Measurements from ENCODE around the gene WNT3. TPM values are rescaled to one million over a fixed set of nuclear protein-coding genes. Genes with fewer than 3 reads are reported as not detected.

WNT3 gene
- total RNA-seq (1.9 TPM), polyA plus RNA-seq (ENCODE audit: insufficient read depth in 1 of 8, insufficient read length in 8 of 8, low replicate concordance in 1 of 8) (1 to 10 TPM; 2.1 to 8.9 (median 3.0) TPM)
- long read RNA-seq, donor 1 = 0 reads
- long read RNA-seq, donor 2 = 0 reads
- long read RNA-seq, donor 3 = 0 reads
- long read RNA-seq, donor 4 = 0 reads
- long read RNA-seq, donor 5 = 0 reads
- long read RNA-seq, donor 6 = 0 reads
- long read RNA-seq, donor 7 = 0 reads
- long read RNA-seq, donor 8 = 0 reads
- long read RNA-seq, donor 9 = 0 reads
- long read RNA-seq, donor 10 = 0 reads
- long read RNA-seq, donor 11 = 0 reads

DNA sequence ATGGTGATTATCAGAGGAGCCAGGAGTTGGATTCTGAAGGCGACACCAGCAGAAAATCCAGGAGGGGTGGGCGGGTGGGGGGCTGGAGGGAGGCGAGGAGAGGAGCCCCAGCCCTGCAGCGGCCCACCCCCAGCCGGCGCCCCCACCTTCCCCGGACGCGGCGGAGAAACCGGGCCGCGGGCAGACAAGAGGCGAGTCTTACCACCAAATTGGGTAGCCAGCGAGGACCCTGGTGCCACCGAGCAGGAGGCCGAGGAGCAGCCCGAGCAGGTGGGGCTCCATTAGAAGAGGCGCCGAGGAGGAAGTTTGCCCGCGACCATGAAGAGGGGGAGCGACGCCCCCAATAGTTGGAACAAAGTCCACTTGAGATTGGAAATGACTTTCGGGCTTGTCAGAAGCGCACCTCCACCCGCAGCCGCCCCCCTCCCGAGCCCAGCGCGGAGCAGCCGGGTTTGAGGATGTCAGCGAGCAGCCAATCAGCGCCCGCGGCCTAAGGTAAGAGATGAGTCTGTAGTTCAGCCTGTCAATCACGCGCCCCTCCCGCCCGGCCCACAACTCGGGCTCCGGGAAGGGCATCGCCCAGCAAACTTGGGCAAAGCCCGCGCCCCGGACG lies at the start of gene WNT3:
Gene WNT3 (minus strand): TSS at position 377 of the 613 bp plus-strand sequence. CDS start 95 bp downstream, at position 282.
- under 1% methylated on average over 41 of the region's 47 CpGs for WGBS (ENCODE audit: insufficient coverage)
- H3K36me3 ChIP-seq (ENCODE audit: control insufficient read depth, insufficient read depth, low read length) = no peaks in the 10 kb centered on the region

GRCh38 chr17:46866747-46867146 lies 48.3 kb upstream of the WNT3 start:
- Histone ChIP-seq H3K4me1 (ENCODE audit: control insufficient read depth, insufficient read depth, low read length) (no peaks in the 10 kb centered on the region), H3K9me3 (replicated peaks; ENCODE audit: control insufficient read depth, low read depth, low read length) (no peaks in the 10 kb centered on the region), H3K27me3 (ENCODE audit: control insufficient read depth, insufficient read depth, low read length) (peaks cover 14% of the 10 kb centered on the region), H3K36me3 (ENCODE audit: control insufficient read depth, insufficient read depth, low read length) (no peaks in the 10 kb centered on the region), H3K27ac (ENCODE audit: low read length) (no peak overlapping the region), H3K4me3 (ENCODE audit: low read length) (no peak overlapping the region)
- no peak for DNase-seq

More for the DNA sequence above, at the start of gene WNT3:
- Histone ChIP-seq H3K27me3 (ENCODE audit: control insufficient read depth, insufficient read depth, low read length) (peaks cover 98% of the 10 kb centered on the region), H3K4me3 (ENCODE audit: low read length) (no peak within 1 kb of the TSS), H3K27ac (ENCODE audit: low read length) (no peak within 1 kb of the TSS), H3K4me1 (ENCODE audit: control insufficient read depth, insufficient read depth, low read length) (peaks cover 18% of the 10 kb centered on the region), H3K9me3 (replicated peaks; ENCODE audit: control insufficient read depth, low read depth, low read length) (no peaks in the 10 kb centered on the region)
- no peak for DNase-seq

DNA sequence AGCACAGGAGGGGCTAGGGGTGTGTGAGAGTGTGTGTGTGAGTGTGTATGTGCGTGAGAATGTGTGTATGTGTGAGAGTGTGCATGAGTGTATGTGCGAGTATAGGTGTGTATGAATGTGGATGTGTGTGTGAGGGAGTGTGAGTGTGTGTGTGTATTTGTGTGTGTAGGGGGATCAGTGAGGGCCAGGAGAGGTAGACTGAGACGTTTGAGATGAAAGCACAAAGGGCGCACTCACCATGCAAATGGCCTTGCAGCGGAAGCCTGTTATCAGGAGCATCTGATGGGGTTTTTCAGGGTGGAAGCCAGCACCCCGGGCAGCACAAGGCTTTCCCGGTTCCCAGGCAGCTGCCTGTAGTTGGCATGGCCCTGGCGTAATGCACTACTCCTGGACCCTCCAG lies 47.8 kb upstream of the WNT3 start:
- Histone ChIP-seq H3K27ac (ENCODE audit: low read length) (no peak overlapping the region), H3K36me3 (ENCODE audit: control insufficient read depth, insufficient read depth, low read length) (no peaks in the 10 kb centered on the region), H3K4me3 (ENCODE audit: low read length) (no peak overlapping the region), H3K4me1 (ENCODE audit: control insufficient read depth, insufficient read depth, low read length) (no peaks in the 10 kb centered on the region), H3K27me3 (ENCODE audit: control insufficient read depth, insufficient read depth, low read length) (peaks cover 14% of the 10 kb centered on the region), H3K9me3 (replicated peaks; ENCODE audit: control insufficient read depth, low read depth, low read length) (no peaks in the 10 kb centered on the region)
- WGBS (ENCODE audit: insufficient coverage) = 68% methylated on average over 8 of the region's 8 CpGs
- no peak for DNase-seq

GRCh38 chr17:46865100-46865499 lies 46.6 kb upstream of the WNT3 start:
- no peak for DNase-seq
- WGBS (ENCODE audit: insufficient coverage) = 27% methylated on average over 6 of the region's 8 CpGs
- Histone ChIP-seq H3K4me1 (ENCODE audit: control insufficient read depth, insufficient read depth, low read length) (no peaks in the 10 kb centered on the region), H3K4me3 (ENCODE audit: low read length) (no peak overlapping the region), H3K9me3 (replicated peaks; ENCODE audit: control insufficient read depth, low read depth, low read length) (no peaks in the 10 kb centered on the region), H3K27me3 (ENCODE audit: control insufficient read depth, insufficient read depth, low read length) (peaks cover 14% of the 10 kb centered on the region), H3K36me3 (ENCODE audit: control insufficient read depth, insufficient read depth, low read length) (no peaks in the 10 kb centered on the region), H3K27ac (ENCODE audit: low read length) (no peak overlapping the region)

GRCh38 chr17:46863383-46864121 lies 45.1 kb upstream of the WNT3 start:
- DNase-seq = no peak
- H3K9me3 ChIP-seq (replicated peaks; ENCODE audit: control insufficient read depth, low read depth, low read length) = no peaks in the 10 kb centered on the region
- WGBS (ENCODE audit: insufficient coverage) = 75% methylated on average over 5 of the region's 8 CpGs
- H3K4me1 ChIP-seq (ENCODE audit: control insufficient read depth, insufficient read depth, low read length) = no peaks in the 10 kb centered on the region
- no peak overlapping the region for H3K27ac ChIP-seq (ENCODE audit: low read length)
- H3K36me3 ChIP-seq (ENCODE audit: control insufficient read depth, insufficient read depth, low read length) = no peaks in the 10 kb centered on the region
- peaks cover 14% of the 10 kb centered on the region for H3K27me3 ChIP-seq (ENCODE audit: control insufficient read depth, insufficient read depth, low read length)
- no peak overlapping the region for H3K4me3 ChIP-seq (ENCODE audit: low read length)

DNA sequence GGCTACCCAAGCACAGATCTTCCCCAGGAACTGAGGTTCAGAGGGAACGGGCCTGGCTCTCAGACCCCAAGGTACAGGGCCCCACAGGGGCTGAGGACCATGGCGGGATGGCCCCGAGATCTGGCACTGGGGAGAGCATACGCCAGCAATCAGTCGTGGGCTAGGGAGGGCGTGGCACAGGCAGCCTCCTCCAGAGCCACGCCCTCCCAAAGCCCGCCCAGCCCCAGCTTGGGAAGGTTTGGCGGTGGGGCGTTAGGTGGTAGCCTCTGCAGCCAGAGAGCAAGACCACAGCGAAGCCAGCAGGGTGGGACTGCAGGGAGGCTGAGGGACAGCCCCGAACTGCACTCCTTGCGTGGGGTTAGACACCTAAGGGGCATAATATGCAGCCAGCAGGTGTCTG lies 44.5 kb upstream of the WNT3 start:
- no peaks in the 10 kb centered on the region for H3K36me3 ChIP-seq (ENCODE audit: control insufficient read depth, insufficient read depth, low read length)
- H3K9me3 ChIP-seq (replicated peaks; ENCODE audit: control insufficient read depth, low read depth, low read length) = no peaks in the 10 kb centered on the region
- DNase-seq = no peak
- H3K4me3 ChIP-seq (ENCODE audit: low read length) = no peak overlapping the region
- peaks cover 14% of the 10 kb centered on the region for H3K27me3 ChIP-seq (ENCODE audit: control insufficient read depth, insufficient read depth, low read length)
- WGBS (ENCODE audit: insufficient coverage) = 15% methylated on average over 13 of the region's 13 CpGs
- no peaks in the 10 kb centered on the region for H3K4me1 ChIP-seq (ENCODE audit: control insufficient read depth, insufficient read depth, low read length)
- H3K27ac ChIP-seq (ENCODE audit: low read length) = no peak overlapping the region

DNA sequence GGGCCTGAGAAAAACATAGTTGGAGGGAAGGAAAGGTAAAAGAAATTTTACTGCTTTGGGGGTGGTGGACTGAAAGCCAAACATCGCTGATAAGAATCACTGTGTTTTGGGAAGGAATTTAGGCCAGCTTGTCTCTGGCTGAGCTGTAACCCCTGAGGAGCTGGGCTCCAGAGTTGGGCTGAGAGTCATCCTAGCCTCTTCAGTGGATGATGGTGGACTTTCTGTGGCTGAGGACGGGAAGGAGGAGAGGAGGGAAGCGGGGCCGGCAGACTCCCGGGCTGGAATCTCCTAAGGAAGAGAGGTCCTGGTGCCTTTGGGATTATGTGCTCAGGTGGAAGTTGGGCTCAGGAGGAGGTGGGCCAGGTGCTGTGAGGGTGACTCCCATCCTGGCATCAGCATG lies 41.5 kb upstream of the WNT3 start:
- Histone ChIP-seq H3K9me3 (replicated peaks; ENCODE audit: control insufficient read depth, low read depth, low read length) (no peaks in the 10 kb centered on the region), H3K27ac (ENCODE audit: low read length) (no peak overlapping the region), H3K27me3 (ENCODE audit: control insufficient read depth, insufficient read depth, low read length) (peaks cover 10% of the 10 kb centered on the region), H3K4me1 (ENCODE audit: control insufficient read depth, insufficient read depth, low read length) (no peaks in the 10 kb centered on the region), H3K4me3 (ENCODE audit: low read length) (no peak overlapping the region), H3K36me3 (ENCODE audit: control insufficient read depth, insufficient read depth, low read length) (no peaks in the 10 kb centered on the region)
- WGBS (ENCODE audit: insufficient coverage) = 56% methylated on average over 5 of the region's 5 CpGs
- no peak for DNase-seq

DNA sequence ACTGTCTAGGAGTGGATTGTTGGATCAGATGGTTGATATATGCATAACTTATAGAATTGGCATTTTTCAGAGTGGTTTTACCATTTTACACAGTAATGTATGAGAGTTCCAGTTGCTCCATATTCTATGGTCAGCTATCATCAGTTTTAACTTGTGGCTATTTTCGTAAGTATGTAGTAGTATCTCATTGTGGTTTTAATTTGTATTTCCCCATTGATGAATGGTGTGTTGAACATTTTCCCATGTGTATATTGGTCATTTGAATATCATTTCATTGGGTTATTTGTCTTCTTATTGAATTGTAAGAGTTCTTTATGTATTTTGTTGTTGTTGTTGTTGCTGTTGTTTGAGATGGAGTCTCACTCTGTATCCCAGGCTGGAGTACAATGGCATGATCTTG lies 39.1 kb upstream of the WNT3 start:
- Histone ChIP-seq H3K27me3 (ENCODE audit: control insufficient read depth, insufficient read depth, low read length) (peaks cover 22% of the 10 kb centered on the region), H3K9me3 (replicated peaks; ENCODE audit: control insufficient read depth, low read depth, low read length) (no peaks in the 10 kb centered on the region), H3K4me1 (ENCODE audit: control insufficient read depth, insufficient read depth, low read length) (no peaks in the 10 kb centered on the region), H3K27ac (ENCODE audit: low read length) (no peak overlapping the region), H3K36me3 (ENCODE audit: control insufficient read depth, insufficient read depth, low read length) (no peaks in the 10 kb centered on the region), H3K4me3 (ENCODE audit: low read length) (no peak overlapping the region)
- DNase-seq = no peak
- no CpG with 5 or more reads among the region's 1 CpG for WGBS (ENCODE audit: insufficient coverage)

GRCh38 chr17:46854948-46855347 lies 36.5 kb upstream of the WNT3 start:
- Histone ChIP-seq H3K27me3 (ENCODE audit: control insufficient read depth, insufficient read depth, low read length) (peaks cover 46% of the 10 kb centered on the region), H3K4me3 (ENCODE audit: low read length) (no peak overlapping the region), H3K9me3 (replicated peaks; ENCODE audit: control insufficient read depth, low read depth, low read length) (no peaks in the 10 kb centered on the region), H3K36me3 (ENCODE audit: control insufficient read depth, insufficient read depth, low read length) (no peaks in the 10 kb centered on the region), H3K4me1 (ENCODE audit: control insufficient read depth, insufficient read depth, low read length) (peaks cover 11% of the 10 kb centered on the region), H3K27ac (ENCODE audit: low read length) (no peak overlapping the region)
- no peak for DNase-seq
- no CpG with 5 or more reads among the region's 4 CpGs for WGBS (ENCODE audit: insufficient coverage)

GRCh38 chr17:46854515-46854914 lies 36.0 kb upstream of the WNT3 start:
- Histone ChIP-seq H3K4me1 (ENCODE audit: control insufficient read depth, insufficient read depth, low read length) (peaks cover 11% of the 10 kb centered on the region), H3K4me3 (ENCODE audit: low read length) (no peak overlapping the region), H3K27ac (ENCODE audit: low read length) (no peak overlapping the region), H3K9me3 (replicated peaks; ENCODE audit: control insufficient read depth, low read depth, low read length) (no peaks in the 10 kb centered on the region), H3K27me3 (ENCODE audit: control insufficient read depth, insufficient read depth, low read length) (peaks cover 48% of the 10 kb centered on the region), H3K36me3 (ENCODE audit: control insufficient read depth, insufficient read depth, low read length) (no peaks in the 10 kb centered on the region)
- WGBS (ENCODE audit: insufficient coverage) = no CpG with 5 or more reads among the region's 3 CpGs
- DNase-seq = no peak

Data from muscle of leg (tissue), 16 donors.